Fibroblast of skin of scalp (primary cell): ENCODE data around the gene LTO1.

Source experiments
- DNase-seq: peaks from one replicate; pipeline ENCODE4 v3.0.0-alpha.2; 2013

The LTO1 gene

DNA sequence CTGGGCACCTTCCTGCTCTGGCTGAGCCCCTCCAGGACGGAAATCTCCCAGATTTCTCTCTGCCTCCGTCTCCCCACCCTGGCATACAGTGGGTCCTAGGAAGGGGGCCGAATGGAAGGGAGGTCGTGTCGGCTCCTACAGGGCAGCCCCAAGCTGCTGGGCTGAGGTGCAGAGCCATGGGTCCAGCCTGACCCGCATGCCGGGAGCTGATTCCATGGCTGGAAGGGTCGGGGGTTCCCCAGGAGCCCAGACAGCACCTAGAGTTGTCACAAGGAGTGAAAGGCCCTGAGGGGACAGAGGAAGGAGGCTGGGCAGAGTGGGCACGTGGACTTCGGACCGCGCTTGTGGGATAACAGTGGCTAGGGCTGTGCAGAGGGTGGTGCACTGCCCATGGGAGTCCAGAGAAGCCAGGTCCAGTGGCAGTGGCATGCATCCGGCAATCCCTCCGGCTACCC, 17.7 kb downstream of the LTO1 start:
- no peak for DNase-seq

DNA sequence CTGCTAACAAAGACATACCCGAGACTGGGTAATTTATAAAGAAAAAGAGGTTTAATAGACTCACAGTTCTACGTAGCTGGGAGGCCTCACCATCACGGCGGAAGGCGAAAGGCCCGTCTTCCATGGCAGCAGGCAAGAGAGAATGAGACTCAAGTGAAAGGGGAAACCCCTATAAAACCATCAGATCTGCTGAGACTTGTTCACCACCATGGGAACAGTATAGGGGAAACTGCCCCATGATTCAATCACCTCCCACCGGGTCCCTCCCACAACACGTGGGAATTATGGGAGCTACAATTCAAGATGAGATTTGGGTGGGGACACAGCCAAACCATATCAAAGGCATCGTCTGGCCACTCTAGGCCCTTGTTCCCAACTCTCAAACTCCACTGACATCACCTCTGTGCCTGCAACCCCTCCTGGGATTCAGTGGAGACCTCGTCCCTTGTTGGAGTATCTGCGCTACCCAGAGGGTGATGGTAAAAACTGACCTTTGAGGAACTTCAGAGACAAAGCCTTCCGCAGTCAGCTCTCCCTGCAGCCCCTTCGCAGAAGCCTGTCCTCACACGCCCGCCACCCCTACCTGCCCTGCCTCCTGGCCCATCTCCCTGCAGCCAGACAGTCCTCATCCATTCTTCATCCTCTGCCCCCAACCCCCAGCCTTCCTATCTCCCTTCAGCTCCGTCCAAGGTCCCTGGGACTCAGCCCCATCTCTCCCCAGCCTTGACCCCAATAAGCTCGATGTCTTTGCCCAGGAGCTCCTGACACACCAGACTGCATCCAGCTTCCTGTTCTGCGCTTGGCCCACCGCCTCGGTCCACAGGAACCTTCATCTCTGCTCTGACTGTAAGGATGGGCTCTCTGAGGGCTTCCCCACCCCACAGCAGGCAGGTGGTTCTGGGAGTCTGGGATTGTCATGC, 18.4 kb downstream of the LTO1 start:
- DNase-seq: no peak

DNA sequence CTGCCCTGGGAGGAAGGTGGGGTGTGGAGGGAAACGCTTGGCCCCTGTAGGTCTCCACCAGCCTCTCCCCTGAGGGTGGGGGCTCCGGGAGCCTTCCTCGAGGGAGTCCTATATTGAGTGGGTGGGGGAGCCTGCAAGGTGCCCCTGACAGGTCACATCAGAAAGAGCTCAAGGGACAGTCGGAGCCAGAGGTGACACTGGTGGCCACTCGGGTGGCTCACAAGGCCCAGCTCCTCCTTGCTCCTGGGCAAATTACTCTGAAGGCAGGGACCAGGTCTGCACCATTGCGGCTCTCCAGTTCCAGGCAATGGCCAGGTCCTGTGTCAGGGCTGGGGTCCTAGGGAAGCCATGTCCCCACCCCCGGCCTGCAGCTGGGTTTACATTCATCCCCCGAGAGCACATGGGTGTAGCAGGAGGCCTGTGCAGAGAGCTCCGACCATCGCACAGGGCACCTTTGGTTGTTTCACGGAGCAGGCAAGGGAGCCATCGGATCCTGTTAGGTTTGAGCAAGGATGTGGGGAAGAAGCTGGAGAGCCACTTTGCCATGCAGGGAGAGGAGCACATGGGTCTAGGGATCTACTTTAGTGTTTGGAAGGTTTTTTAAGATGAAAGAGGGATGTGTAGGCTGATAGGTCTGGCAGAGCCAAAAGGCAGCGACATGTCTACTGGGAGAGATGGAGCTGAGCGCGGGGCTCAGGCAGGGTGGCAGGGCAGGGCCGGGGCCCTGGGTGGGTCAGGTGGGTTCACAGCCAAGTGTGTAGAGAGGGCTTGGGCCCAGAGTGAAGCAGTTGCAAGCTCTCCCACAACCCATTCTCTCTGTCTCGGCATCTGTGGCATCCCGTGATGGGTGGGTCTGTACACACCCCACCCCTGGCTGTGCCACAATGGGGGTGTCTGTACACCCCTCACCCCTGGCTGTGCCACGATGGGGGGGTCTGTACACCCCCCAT, 19.4 kb downstream of the LTO1 start:
- DNase-seq: no peak

DNA sequence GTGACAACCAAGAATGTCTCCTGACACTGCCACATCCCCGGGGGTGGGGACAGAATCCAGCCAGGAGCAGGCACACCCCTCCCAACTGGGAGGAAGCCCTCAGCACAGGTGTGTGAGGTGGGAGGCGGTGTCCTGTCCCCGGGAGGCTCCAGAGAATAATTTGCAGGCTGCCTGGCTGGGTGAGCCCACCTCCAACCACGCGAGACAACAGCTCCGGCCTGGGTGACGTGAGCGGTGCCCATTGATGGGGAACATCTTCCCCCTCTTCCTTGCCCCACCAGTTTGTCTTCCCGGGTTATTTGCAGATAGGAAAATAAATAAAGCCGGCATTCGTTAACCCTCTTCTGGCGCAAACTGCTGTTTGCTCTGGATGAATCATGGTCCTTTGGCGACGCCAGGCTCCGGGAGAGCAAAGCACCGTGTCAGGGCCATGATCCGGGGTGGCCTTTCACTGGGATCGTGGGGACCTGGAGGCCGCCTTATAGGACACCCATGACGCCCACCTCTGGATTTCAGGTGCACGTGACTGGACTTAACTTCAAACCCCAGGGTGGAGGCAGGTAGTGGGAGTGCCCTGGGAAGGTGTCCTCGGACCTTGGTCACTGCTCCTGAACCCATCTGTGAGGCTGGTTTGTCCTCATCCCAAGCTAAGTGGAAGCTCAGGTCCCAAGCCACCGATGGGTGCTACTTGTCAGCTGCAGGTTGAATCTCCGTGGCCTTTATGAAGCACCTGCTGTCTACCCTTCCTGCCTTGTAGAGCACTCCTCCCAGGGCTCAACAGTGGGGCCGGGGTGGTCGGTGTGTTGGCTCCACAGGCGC, 20.3 kb downstream of the LTO1 start:
- DNase-seq: no peak

DNA sequence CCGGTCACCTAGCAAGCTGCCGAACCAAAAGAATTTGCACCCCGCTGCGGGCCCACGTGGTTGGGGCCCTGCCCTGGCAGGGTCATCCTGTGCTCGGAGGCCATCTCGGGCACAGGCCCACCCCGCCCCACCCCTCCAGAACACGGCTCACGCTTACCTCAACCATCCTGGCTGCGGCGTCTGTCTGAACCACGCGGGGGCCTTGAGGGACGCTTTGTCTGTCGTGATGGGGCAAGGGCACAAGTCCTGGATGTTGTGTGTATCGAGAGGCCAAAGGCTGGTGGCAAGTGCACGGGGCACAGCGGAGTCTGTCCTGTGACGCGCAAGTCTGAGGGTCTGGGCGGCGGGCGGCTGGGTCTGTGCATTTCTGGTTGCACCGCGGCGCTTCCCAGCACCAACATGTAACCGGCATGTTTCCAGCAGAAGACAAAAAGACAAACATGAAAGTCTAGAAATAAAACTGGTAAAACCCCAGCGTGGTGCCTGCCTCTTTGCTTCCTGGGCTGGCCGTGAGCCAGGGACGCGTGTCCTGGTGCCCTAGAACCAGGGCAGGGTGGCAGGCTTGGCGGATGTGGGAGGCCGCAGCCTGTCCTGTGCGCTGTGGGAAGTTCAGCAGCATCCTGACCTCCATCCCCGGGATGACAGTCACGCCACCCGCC, 21.0 kb downstream of the LTO1 start:
- DNase-seq: no peak

DNA sequence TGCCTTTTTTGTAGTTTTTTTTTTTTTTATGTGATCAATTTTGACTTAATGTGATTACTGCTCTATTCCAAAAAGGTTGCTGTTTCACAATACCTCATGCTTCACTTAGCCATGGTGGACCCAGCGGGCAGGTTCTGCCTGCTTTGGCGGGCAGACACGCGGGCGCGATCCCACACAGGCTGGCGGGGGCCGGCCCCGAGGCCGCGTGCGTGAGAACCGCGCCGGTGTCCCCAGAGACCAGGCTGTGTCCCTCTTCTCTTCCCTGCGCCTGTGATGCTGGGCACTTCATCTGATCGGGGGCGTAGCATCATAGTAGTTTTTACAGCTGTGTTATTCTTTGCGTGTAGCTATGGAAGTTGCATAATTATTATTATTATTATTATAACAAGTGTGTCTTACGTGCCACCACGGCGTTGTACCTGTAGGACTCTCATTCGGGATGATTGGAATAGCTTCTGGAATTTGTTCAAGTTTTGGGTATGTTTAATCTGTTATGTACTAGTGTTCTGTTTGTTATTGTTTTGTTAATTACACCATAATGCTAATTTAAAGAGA, 21.7 kb downstream of the LTO1 start:
- DNase-seq: no peak

DNA sequence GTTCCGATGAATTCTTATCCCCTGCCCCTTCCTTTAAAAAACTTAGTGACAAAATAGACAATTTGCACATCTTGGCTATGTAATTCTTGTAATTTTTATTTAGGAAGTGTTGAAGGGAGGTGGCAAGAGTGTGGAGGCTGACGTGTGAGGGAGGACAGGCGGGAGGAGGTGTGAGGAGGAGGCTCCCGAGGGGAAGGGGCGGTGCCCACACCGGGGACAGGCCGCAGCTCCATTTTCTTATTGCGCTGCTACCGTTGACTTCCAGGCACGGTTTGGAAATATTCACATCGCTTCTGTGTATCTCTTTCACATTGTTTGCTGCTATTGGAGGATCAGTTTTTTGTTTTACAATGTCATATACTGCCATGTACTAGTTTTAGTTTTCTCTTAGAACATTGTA, 22.2 kb downstream of the LTO1 start:
- DNase-seq: no peak

- DNase-seq: no peak
These were observed 23.1 kb downstream of the LTO1 start for GRCh38 chr11:69651834-69652620.

DNA sequence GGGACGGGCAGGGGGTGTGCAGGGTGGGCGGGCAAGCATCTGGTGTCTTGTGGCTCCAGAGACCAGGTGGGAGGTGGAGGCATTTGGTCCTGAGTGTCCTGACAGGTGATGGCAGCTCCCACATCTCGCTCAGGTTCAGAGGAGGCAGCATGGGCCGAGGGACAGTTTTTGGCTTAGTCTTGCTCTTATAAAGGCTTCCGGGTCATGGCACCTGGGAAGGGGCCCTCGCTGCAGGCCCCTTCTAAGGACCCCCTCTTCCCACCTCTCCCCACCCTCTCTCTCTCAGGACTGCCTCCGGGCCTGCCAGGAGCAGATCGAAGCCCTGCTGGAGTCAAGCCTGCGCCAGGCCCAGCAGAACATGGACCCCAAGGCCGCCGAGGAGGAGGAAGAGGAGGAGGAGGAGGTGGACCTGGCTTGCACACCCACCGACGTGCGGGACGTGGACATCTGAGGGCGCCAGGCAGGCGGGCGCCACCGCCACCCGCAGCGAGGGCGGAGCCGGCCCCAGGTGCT, 24.3 kb downstream of the LTO1 start:
- DNase-seq: no peak

DNA sequence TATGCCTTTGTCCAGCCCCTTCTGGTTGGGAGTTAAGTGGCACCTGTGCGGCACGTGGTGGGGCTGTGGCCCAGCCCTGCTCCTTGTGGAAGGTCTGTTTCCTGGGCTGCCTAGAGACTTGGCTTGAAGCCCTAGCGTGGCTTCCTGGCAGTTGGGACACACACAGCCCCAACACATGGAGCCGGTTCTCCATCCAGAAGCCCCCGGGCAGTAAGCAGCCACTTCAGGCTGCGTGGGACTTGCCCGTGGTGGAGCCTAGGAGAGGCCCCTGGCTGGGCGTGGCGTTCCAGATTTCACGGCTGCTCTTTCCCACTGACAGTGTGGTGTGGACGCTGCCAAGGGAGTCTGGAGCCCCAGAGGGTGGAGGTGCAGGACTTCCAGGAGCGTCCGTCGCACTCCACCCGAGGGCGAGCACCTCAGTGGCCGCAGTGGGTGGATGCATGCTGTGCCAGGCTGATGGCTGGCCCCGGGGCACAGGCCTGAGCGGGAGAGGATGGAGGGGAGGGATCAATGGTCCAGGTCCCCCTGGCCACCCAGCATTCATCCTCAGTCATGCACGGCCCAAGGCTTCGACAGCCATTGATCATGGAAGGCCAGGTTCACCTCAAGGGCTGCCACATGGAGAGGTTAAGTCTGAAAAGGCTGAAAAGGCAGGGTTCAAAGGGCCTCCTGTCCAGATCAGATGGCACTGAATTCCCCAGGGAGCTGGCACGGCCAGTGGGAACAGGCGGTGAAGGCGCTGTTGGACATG, 24.9 kb downstream of the LTO1 start:
- DNase-seq: no peak

- no peak for DNase-seq
These were observed 25.6 kb downstream of the LTO1 start for GRCh38 chr11:69649576-69649900.

DNA sequence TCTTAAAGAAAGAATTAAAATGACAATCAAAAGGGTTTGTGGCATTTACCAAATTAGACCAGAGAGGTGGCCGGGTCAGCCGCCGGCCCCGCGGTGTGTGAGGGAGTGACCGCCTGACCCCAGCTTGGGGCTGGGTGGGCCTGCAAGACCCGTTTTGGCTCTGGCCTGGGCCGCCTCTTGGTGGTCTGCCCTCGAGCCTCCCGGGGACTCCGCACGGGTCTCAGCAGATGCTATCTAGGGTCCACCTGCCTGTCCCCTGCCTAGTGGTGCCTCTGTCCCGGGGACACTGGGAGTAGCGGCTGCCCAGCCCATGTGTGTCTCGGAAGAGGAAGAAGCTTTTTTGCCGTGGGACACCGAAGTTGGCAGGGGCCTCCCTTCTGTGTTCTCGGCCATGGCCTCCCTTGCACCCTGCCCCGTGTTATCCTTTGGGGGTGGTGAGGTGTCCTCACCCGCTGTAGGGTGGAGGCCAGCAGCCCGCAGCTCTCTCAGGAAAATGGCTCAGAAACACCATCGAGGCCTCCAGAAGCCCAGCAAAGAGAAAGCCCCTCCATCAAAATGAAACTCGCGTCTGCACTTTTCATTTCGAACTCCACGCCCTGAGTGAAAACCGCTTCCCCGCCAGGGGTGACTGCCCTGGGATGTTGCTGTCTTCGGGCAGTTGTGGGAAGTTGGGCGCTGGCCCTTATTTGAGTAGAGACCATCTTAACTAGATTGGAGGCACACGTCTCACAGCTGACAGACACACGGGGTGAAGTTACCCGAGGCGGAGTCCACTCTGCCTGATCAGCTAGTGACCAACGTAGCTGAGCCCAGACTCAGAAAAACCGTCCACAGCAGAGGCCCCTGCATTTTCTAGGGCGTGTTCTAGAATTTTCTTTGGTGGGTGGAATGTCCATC, 26.2 kb downstream of the LTO1 start:
- no peak for DNase-seq

GRCh38 chr11:69647761-69648497, 27.2 kb downstream of the LTO1 start:
- DNase-seq: no peak

DNA sequence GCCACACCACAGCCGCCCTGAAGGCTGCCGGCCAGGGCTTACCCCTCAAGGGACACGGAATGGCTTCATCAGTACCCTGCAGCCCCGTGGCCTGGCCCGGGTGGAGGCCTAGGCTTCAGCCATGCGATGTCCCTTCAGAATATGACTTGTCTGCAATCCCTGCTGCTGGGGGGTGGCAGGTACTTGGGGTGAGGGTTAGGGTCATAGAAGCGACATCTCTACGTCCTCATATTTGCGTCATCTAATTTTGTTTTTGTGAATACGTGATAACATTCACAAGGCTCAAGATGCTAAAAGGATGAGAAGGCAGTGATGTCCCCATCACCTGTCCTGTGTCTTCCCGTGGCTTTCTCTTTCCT, 27.8 kb downstream of the LTO1 start:
- DNase-seq: no peak

- no peak for DNase-seq
These were observed 28.4 kb downstream of the LTO1 start for GRCh38 chr11:69646493-69647389.

- no peak for DNase-seq
These were observed 29.2 kb downstream of the LTO1 start for GRCh38 chr11:69645801-69646492.
